K562 (cell line): ENCODE data around the gene LMAN2. TPM values are rescaled to one million over a fixed set of nuclear protein-coding genes. Genes with fewer than 3 reads are reported as not detected.
"Not testable (repeated sequence)": the region's sequence is repeated elsewhere in the genome, so short reads cannot be mapped to it uniquely, and the experiment has no call there.

Source experiments
- ATAC-seq: fragments of 200-7000 bp; cut with Tn5 transposase; 3 replicates; pipeline ENCODE4 v1.9.1; 2020; ENCODE audit warnings: moderate library complexity
- BruUV-seq: library from RNA; stranded (reverse); fragments of 400-500 nt; replicated peaks from 2 replicates; lab custom pipeline; 2021; lab: Mats Ljungman, UMichigan
- CTCF ChIA-PET: fragments of 300-600 bp; formaldehyde crosslinking; extraction: SDS; loops from one replicate; lab custom pipeline; 2021; ENCODE audit warnings: low intra/inter-chr PET ratio; lab: Yijun Ruan, JAX
- POLR2A ChIA-PET: fragments of 300-600, 350-650 bp; sonication (Branson Sonifier 250); formaldehyde crosslinking; extraction: SDS; loops from one replicate; lab custom pipeline; 2021; ENCODE audit warnings: antibody characterized with exemption, inconsistent platforms; lab: Yijun Ruan, JAX
- DNase-seq, 4 experiments: peaks; one replicate each; pipeline versions ENCODE4 v3.0.0 to v3.0.0-alpha.2; 2011 to 2018; ENCODE audit warnings: low spot score in 3 of 4, mixed read lengths in 3 of 4; ENCODE audit errors: extremely low read depth in 1 of 4
- FAIRE-seq: peaks from 2 replicates; lab custom pipeline; 2011; peaks lifted over from hg19 to GRCh38; lab: Jason Lieb, UNC
- H2AFZ ChIP-seq: 2 replicates; pipeline ENCODE4 v1.6.0; 2011; ENCODE audit warnings: low read depth, low read length, control low read depth, inconsistent platforms
- H3K27ac ChIP-seq: fragments of 200-600 bp; 3 replicates; pipeline ENCODE4 v1.8.0; 2011; ENCODE audit warnings: low read depth, mild to moderate bottlenecking, control low read depth, inconsistent platforms, low read length, moderate library complexity, mixed read lengths; ENCODE audit errors: extremely low read depth
- H3K27me3 ChIP-seq, 2 experiments: fragments of 300-600 bp in 1 of 2; 2 replicates in 1 of 2; 3 replicates in 1 of 2; pipeline versions ENCODE4 v1.6.0 to v1.8.0; 2011; ENCODE audit warnings: inconsistent platforms in 2 of 2, low read length in 2 of 2, mild to moderate bottlenecking in 1 of 2, mixed read lengths in 1 of 2, moderate library complexity in 1 of 2; ENCODE audit not compliant: control insufficient read depth in 2 of 2, insufficient read depth in 2 of 2
- H3K36me3 ChIP-seq: fragments of 300-600 bp; 3 replicates; pipeline ENCODE4 v1.8.0; 2011; ENCODE audit warnings: mild to moderate bottlenecking, low read length, inconsistent platforms; ENCODE audit not compliant: control insufficient read depth, insufficient read depth
- H3K4me1 ChIP-seq, 2 experiments: fragments of 200-600 bp in 1 of 2; replicated peaks in 1 of 2; 2 replicates in 1 of 2; 3 replicates in 1 of 2; pipeline versions ENCODE4 v1.5.1 to v1.8.0; 2011; ENCODE audit warnings: inconsistent platforms in 2 of 2, low read length in 2 of 2, mild to moderate bottlenecking in 1 of 2, mixed read lengths in 1 of 2, moderate library complexity in 1 of 2; ENCODE audit not compliant: control insufficient read depth in 2 of 2, insufficient read depth in 2 of 2
- H3K4me2 ChIP-seq: 2 replicates; pipeline ENCODE4 v1.6.1; 2011; ENCODE audit warnings: low read length, control low read depth, inconsistent platforms, mixed read lengths; ENCODE audit not compliant: insufficient read depth
- H3K4me3 ChIP-seq: fragments of 200-600 bp; sonication (generic), shearing (Covaris generic); 2 replicates; pipeline ENCODE4 v1.5.1; 2016; ENCODE audit warnings: control low read depth, inconsistent platforms
- H3K79me2 ChIP-seq: fragments of 200-600 bp; 3 replicates; pipeline ENCODE4 v1.8.0; 2011; ENCODE audit warnings: low read length, inconsistent platforms; ENCODE audit not compliant: control insufficient read depth, insufficient read depth
- H3K9ac ChIP-seq, 2 experiments: 2 replicates each; pipeline versions ENCODE4 v1.6.0 to v1.6.1; 2011; ENCODE audit warnings: low read depth in 2 of 2, low read length in 2 of 2, control low read depth in 1 of 2, inconsistent platforms in 1 of 2, mild to moderate bottlenecking in 1 of 2, mixed read lengths in 1 of 2; ENCODE audit not compliant: insufficient read depth in 1 of 2
- H3K9me1 ChIP-seq: one replicate; pipeline ENCODE4 v1.6.0; 2011; ENCODE audit warnings: inconsistent platforms, mild to moderate bottlenecking, low read length, moderate library complexity; ENCODE audit not compliant: control insufficient read depth, insufficient read depth
- H3K9me3 ChIP-seq: replicated peaks from 2 replicates; pipeline ENCODE4 v1.5.1; 2011; ENCODE audit warnings: low read depth, low read length, inconsistent platforms; ENCODE audit not compliant: control insufficient read depth, insufficient read depth
- H4K20me1 ChIP-seq: replicated peaks from 2 replicates; pipeline ENCODE4 v1.6.1; 2011; ENCODE audit warnings: low read length, inconsistent platforms, mixed read lengths; ENCODE audit not compliant: control insufficient read depth, insufficient read depth
- BCOR ChIP-seq: fragments of 450-650 bp; IDR thresholded peaks from 2 replicates; pipeline ENCODE4 v1.6.1; 2016
- IFI16 ChIP-seq: fragments of 250-450 bp; sonication (Bioruptor Pico); IDR thresholded peaks from 2 replicates; pipeline ENCODE4 v2.1.2; 2022; ENCODE audit warnings: mild to moderate bottlenecking, inconsistent platforms
- RBFOX2 ChIP-seq: fragments of 200-400 bp; formaldehyde crosslinking; IDR thresholded peaks from 2 replicates; pipeline ENCODE4 v1.6.1; 2017; ENCODE audit warnings: low read depth, mild to moderate bottlenecking, low read length, moderate library complexity
- RBM25 ChIP-seq: fragments of 200-400 bp; formaldehyde crosslinking; IDR thresholded peaks from 2 replicates; pipeline ENCODE4 v1.6.1; 2018; ENCODE audit warnings: low read length, low read depth, moderate library complexity; ENCODE audit not compliant: severe bottlenecking
- UBTF ChIP-seq, 2 experiments: IDR thresholded peaks; 2 replicates each; pipeline ENCODE4 v1.6.1; 2012; ENCODE audit warnings: improper control_type of control experiment in 2 of 2, low read depth in 2 of 2, low read length in 2 of 2, borderline replicate concordance in 1 of 2
- VEZF1 ChIP-seq: fragments of 200-800 bp; sonication (Bioruptor generic); IDR thresholded peaks from 2 replicates; pipeline ENCODE4 v1.6.1; 2017; ENCODE audit warnings: missing genetic modification characterization, missing compliant biosample characterization
- ZNF395 ChIP-seq: fragments of 200-800 bp; sonication (Bioruptor generic); IDR thresholded peaks from 2 replicates; pipeline ENCODE4 v1.6.1; 2017; ENCODE audit warnings: missing genetic modification characterization, missing compliant biosample characterization
- ZNF41 ChIP-seq: fragments of 250-450 bp; sonication (Bioruptor Pico); conservative IDR thresholded peaks from 2 replicates; pipeline ENCODE4 v1.4.0; 2020; ENCODE audit warnings: mild to moderate bottlenecking
- WGBS: fragments of 100-300 bp; shearing (Covaris generic); methylation state at CpG from one replicate; pipeline ENCODE4 v1.1.6; 2016; ENCODE audit warnings: low coverage, mixed read lengths; ENCODE audit not compliant: insufficient coverage; ENCODE audit errors: missing lambda C conversion rate; 5-methylcytosine and 5-hydroxymethylcytosine counted together
- in situ Hi-C: fragments of 300-500 bp; cut with MboI; formaldehyde crosslinking; loops from 4 replicates; pipeline ENCODE4 v1.15.0; 2018; ENCODE audit warnings: inconsistent platforms, mixed read lengths
- intact Hi-C: fragments of 100-400 bp; cut with micrococcal nuclease; formaldehyde crosslinking; loops from 2 replicates; pipeline ENCODE4 v1.14.2; 2022
- polyA plus RNA-seq, 8 experiments: library from polyadenylated mRNA; depleted of rRNA in 4 of 8; stranded (reverse) in 5 of 8; unstranded in 3 of 8; fragments of >200 nt; fragmentation: Nextera tagmentation in 2 of 8; fragmentation: Illumina TruSeq in 1 of 8; extraction: Ambion mirVana in 2 of 8; extraction: Trizol in 1 of 8; gene quantifications; 2 replicates each; pipeline versions ENCODE4 v1.2.1 to v1.2.3, GENCODE V29; 2011 to 2014; ENCODE audit warnings: inconsistent platforms in 1 of 8, missing spikeins in 1 of 8
- total RNA-seq, 7 experiments: library from RNA; depleted of rRNA in 6 of 7; stranded (reverse); fragments of >200 nt in 6 of 7; fragmentation: Illumina TruSeq in 2 of 7; extraction: Trizol in 2 of 7; gene quantifications; 2 replicates each; pipeline versions ENCODE4 v1.2.1 to v1.2.3, GENCODE V29; 2011 to 2021; ENCODE audit warnings: low replicate concordance in 1 of 7

LMAN2 gene
- total and polyA plus RNA-seq, 9 of the 15 experiments (the other 6 are each of a cell fraction or from before 2014, with no cell fraction given): 2.7 to 254 (median 136) TPM

DNA sequence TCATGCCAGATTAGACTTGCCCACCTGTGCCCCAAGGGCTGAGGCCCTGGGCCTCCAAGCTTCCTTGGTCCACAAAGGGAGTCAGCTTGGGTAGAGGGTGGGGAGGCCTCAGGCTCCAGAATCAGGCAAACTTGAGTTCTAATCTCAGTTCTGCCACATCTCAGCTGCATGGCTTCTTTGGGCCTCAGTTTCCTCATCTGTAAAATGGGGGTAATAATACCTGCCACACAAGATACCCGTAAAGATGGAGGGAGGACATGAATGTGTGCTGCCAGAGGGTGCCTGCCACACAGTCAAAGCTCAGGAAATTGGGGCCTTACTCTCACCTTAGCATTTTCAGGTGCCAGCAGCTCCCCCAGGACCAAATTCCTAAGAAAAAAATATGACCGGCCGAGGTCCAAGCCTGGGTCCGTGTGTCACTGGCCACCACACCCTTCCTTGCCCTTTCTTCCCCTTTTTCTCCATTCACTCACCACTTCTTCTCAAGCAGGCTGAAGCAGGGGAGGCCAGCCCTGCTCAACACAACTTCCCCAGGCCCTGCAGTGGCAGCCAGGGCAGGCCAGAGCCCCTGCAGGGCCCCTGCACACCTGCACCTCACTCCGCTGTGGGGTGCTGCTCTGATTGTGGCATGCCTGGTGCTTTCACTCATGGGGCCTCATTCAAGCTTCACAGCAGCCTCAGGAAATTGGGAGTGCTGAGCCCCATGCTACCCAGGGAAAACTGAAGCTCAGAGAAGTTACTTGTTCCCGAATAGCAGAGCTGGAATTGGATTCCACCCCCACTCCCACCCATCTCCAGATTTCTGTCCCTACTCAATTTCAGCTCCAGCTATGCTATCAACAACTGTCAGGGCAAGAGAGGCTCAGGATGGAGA lies 10.2 kb upstream of the LMAN2 start:
- no TSS peak for BruUV-seq
- Histone ChIP-seq H3K4me1 (peaks cover 38 to 70% of the 10 kb centered on the region in 2 experiments), H3K27ac (no peak overlapping the region), H3K27me3 (no peaks in the 10 kb centered on the region), H3K4me2 (peak overlapping the region; percentile 80; the same call in 1 of the 2 replicates), H3K4me3 (no peak overlapping the region), H3K9ac (peak overlapping the region in 1 of 2 experiments; percentile 93; a peak in 2 of 4 replicates), H3K36me3 (no peaks in the 10 kb centered on the region), H3K9me1 (no peaks in the 10 kb centered on the region), H2AFZ (peak overlapping the region; percentile 94; the same call in 1 of the 2 replicates), H3K9me3 (no peaks in the 10 kb centered on the region), H3K79me2 (no peaks in the 10 kb centered on the region), H4K20me1 (no peaks in the 10 kb centered on the region)
- in situ Hi-C loops (no loop called here), intact Hi-C loops (loop anchor here (10.0 kb wide), 1 partner anchor 247 kb away; no protein-coding TSS in a partner anchor)
- no peak for DNase-seq
- ChIA-PET CTCF (no interaction called here), POLR2A (interaction anchor here (0.8 to 2.7 kb wide), 4 partner anchors 9 to 29 kb away, joined by 3 to 18 read pairs (median 4); partner anchors contain the start of gene LMAN2)
- WGBS: 59% methylated on average over 5 of the region's 6 CpGs
- no peak for ATAC-seq
- no peak for FAIRE-seq
- TF ChIP-seq IFI16 (CRISPR knock-in tag): no peak
- TF ChIP-seq ZNF41 (CRISPR knock-in tag): no peak
- TF ChIP-seq RBFOX2: no peak
- TF ChIP-seq ZNF395 (CRISPR knock-in tag): no peak
- TF ChIP-seq UBTF (IDR thresholded peaks at IDR 0.05; ENCODE audit: borderline replicate concordance in 1 of 2, low read depth in 2 of 2, low read length in 2 of 2): no peak
- TF ChIP-seq BCOR: peak; percentile 60
- no peak for TF ChIP-seq VEZF1
- peak; percentile 74 for TF ChIP-seq RBM25

DNA sequence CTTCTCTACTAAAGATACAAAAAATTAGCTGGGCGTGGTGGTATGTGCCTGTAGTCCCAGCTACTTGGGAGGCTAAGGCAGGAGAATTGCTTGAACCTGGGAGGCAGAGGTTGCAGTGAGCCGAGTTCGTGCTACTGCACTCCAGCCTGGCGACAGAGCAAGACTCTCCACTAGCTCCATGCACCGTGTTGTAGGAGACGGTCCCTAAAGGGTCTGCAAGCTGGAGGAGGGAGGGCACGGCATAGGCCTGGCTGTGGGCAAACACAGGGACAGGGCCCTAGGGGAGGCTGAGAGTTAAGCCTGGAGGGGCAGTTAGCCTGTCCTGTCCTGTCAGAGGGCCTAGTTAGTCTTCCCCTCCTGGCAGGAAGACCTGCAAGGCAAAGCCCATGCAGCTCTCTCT lies 9.3 kb upstream of the LMAN2 start:
- POLR2A ChIA-PET: interaction anchor here (0.8 to 2.7 kb wide), 5 partner anchors 9 to 51 kb away, joined by 3 to 18 read pairs (median 4); partner anchors contain the start of gene LMAN2
- H3K4me3 ChIP-seq, FAIRE-seq, ATAC-seq, H3K79me2 ChIP-seq, H3K27ac ChIP-seq, H3K36me3 ChIP-seq, H3K9me3 ChIP-seq, H4K20me1 ChIP-seq, H3K9me1 ChIP-seq, DNase-seq, BruUV-seq, CTCF ChIA-PET, H2AFZ ChIP-seq, H3K4me2 ChIP-seq, in situ Hi-C loops, H3K27me3 ChIP-seq, H3K9ac ChIP-seq: not testable (repeated sequence)
- intact Hi-C loops: loop anchor here (10.0 kb wide), 1 partner anchor 246 kb away; no protein-coding TSS in a partner anchor
- 69% methylated on average over 6 of the region's 7 CpGs for WGBS
- peaks cover 30 to 61% of the 10 kb centered on the region in 2 experiments for H3K4me1 ChIP-seq
